Adrenal gland (tissue), 5 donors: Measurements from ENCODE around the gene MAPKBP1.

Experiments used
- CTCF ChIP-seq, 6 experiments: fragments of 450-650 bp in 4 of 6; fragments of 200-600 bp in 2 of 6; sonication (generic) in 1 of 6; IDR thresholded peaks; 1 replicate in 5 of 6; 2 replicates in 1 of 6; pipeline versions ENCODE4 v1.5.1 to v1.8.0; 2016 to 2021; ENCODE audit warnings: antibody characterized with exemption in 6 of 6, mild to moderate bottlenecking in 2 of 6, moderate library complexity in 1 of 6
- POLR2A ChIP-seq, 2 donors: fragments of 450-650 bp; IDR thresholded peaks; one replicate each; pipeline ENCODE4 v1.6.1; 2017; ENCODE audit warnings: antibody characterized with exemption in 2 of 2, mild to moderate bottlenecking in 2 of 2, moderate library complexity in 1 of 2
- donor health status: DM: no; HTN: no; CAD: no.

GRCh38 chr15:41797201-41797944 lies 23.1 kb downstream of the MAPKBP1 start:
- TF ChIP-seq CTCF (IDR thresholded peaks at IDR 0.05) (no peak), POLR2A (IDR thresholded peaks at IDR 0.05) (no peak)
